Liver (tissue), 9 donors: ENCODE measurements around the gene KIF4A. TPM values are rescaled to one million over a fixed set of nuclear protein-coding genes. Genes with fewer than 3 reads are reported as not detected.

ENCODE experiments used
- DNase-seq: peaks from one replicate; pipeline ENCODE4 v3.0.0-alpha.2; 2017; ENCODE audit warnings: low spot score
- H3K27ac ChIP-seq, 2 donors: one replicate each; pipeline ENCODE4 v1.7.0; 2013; ENCODE audit warnings: inconsistent platforms in 2 of 2, low read length in 2 of 2, control low read depth in 1 of 2, low read depth in 1 of 2, mild to moderate bottlenecking in 1 of 2
- H3K27me3 ChIP-seq, 4 donors: one replicate each; pipeline versions ENCODE4 v1.6.1 to v1.7.0; 2013; ENCODE audit warnings: low read length in 3 of 4, inconsistent platforms in 1 of 4, mild to moderate bottlenecking in 1 of 4, moderate library complexity in 1 of 4; ENCODE audit not compliant: control insufficient read depth in 4 of 4, insufficient read depth in 4 of 4
- H3K36me3 ChIP-seq, 4 donors: one replicate each; pipeline versions ENCODE4 v1.6.1 to v1.7.0; 2013; ENCODE audit warnings: low read length in 3 of 4, mild to moderate bottlenecking in 3 of 4, low read depth in 1 of 4, moderate library complexity in 1 of 4; ENCODE audit not compliant: control insufficient read depth in 4 of 4, insufficient read depth in 3 of 4
- H3K4me1 ChIP-seq, 4 donors: one replicate each; pipeline versions ENCODE4 v1.6.1 to v1.7.0; 2013; ENCODE audit warnings: low read length in 3 of 4, mild to moderate bottlenecking in 3 of 4, moderate library complexity in 1 of 4; ENCODE audit not compliant: control insufficient read depth in 4 of 4, insufficient read depth in 4 of 4
- H3K4me3 ChIP-seq, 3 donors: one replicate each; pipeline versions ENCODE4 v1.6.1 to v1.7.0; 2013; ENCODE audit warnings: low read length in 3 of 3, control low read depth in 1 of 3, low read depth in 1 of 3, mild to moderate bottlenecking in 1 of 3
- H3K9ac ChIP-seq, 2 donors: one replicate each; pipeline ENCODE4 v1.7.0; 2013; ENCODE audit warnings: low read length in 2 of 2, mild to moderate bottlenecking in 2 of 2, moderate library complexity in 2 of 2, control low read depth in 1 of 2, low read depth in 1 of 2
- H3K9me3 ChIP-seq, 4 donors: one replicate each; pipeline versions ENCODE4 v1.6.1 to v1.7.0; 2013; ENCODE audit warnings: low read length in 3 of 4; ENCODE audit not compliant: control insufficient read depth in 4 of 4
- ATF3 ChIP-seq: IDR thresholded peaks from 2 replicates; pipeline ENCODE4 v1.6.1; 2016; ENCODE audit warnings: antibody characterized with exemption
- CTCF ChIP-seq: fragments of 150-350 bp; IDR thresholded peaks from 2 replicates; pipeline ENCODE4 v1.5.1; 2017; ENCODE audit warnings: improper control_type of control experiment, low read depth, low read length; ENCODE audit not compliant: missing input control
- EGR1 ChIP-seq, 2 donors: IDR thresholded peaks; 2 replicates each; pipeline ENCODE4 v1.6.1; 2016 to 2018; ENCODE audit warnings: antibody characterized with exemption in 2 of 2, low read depth in 2 of 2
- FOXA1 ChIP-seq: IDR thresholded peaks from 2 replicates; pipeline ENCODE4 v1.6.1; 2016; ENCODE audit warnings: antibody characterized with exemption
- FOXA2 ChIP-seq: IDR thresholded peaks from 2 replicates; pipeline ENCODE4 v1.6.1; 2016; ENCODE audit warnings: antibody characterized with exemption
- GABPA ChIP-seq, 2 donors: IDR thresholded peaks in 1 of 2; conservative IDR thresholded peaks in 1 of 2; 2 replicates each; pipeline ENCODE4 v1.6.1; 2016; ENCODE audit warnings: antibody characterized with exemption in 2 of 2, mild to moderate bottlenecking in 1 of 2, moderate library complexity in 1 of 2
- HNF4A ChIP-seq, 2 donors: conservative IDR thresholded peaks; 2 replicates each; pipeline ENCODE4 v1.6.1; 2016; ENCODE audit warnings: antibody characterized with exemption in 2 of 2, mild to moderate bottlenecking in 2 of 2
- HNF4G ChIP-seq: IDR thresholded peaks from 2 replicates; pipeline ENCODE4 v1.6.1; 2016; ENCODE audit warnings: antibody characterized with exemption
- JUND ChIP-seq, 2 donors: IDR thresholded peaks; 2 replicates each; pipeline ENCODE4 v1.6.1; 2016; ENCODE audit warnings: antibody characterized with exemption in 2 of 2
- MAX ChIP-seq: IDR thresholded peaks from 2 replicates; pipeline ENCODE4 v1.6.1; 2016; ENCODE audit warnings: antibody characterized with exemption
- NR2F2 ChIP-seq: IDR thresholded peaks from 2 replicates; pipeline ENCODE4 v1.6.1; 2016; ENCODE audit warnings: antibody characterized with exemption
- RAD21 ChIP-seq, 2 donors: IDR thresholded peaks; 2 replicates each; pipeline ENCODE4 v1.6.1; 2016; ENCODE audit warnings: antibody characterized with exemption in 2 of 2, mild to moderate bottlenecking in 2 of 2
- REST ChIP-seq: IDR thresholded peaks from 2 replicates; pipeline ENCODE4 v1.6.1; 2016; ENCODE audit warnings: antibody characterized with exemption, mild to moderate bottlenecking
- RXRA ChIP-seq, 2 donors: IDR thresholded peaks; 2 replicates each; pipeline ENCODE4 v1.6.1; 2017 to 2018; ENCODE audit warnings: antibody characterized with exemption in 2 of 2, mild to moderate bottlenecking in 1 of 2
- SP1 ChIP-seq: IDR thresholded peaks from 2 replicates; pipeline ENCODE4 v1.6.1; 2018; ENCODE audit warnings: antibody characterized with exemption, mild to moderate bottlenecking
- TAF1 ChIP-seq: conservative IDR thresholded peaks from 2 replicates; pipeline ENCODE4 v1.6.1; 2016; ENCODE audit warnings: antibody characterized with exemption, mild to moderate bottlenecking
- YY1 ChIP-seq: IDR thresholded peaks from 2 replicates; pipeline ENCODE4 v1.6.1; 2016; ENCODE audit warnings: antibody characterized with exemption, mild to moderate bottlenecking
- ZBTB33 ChIP-seq: IDR thresholded peaks from 2 replicates; pipeline ENCODE4 v1.6.1; 2016; ENCODE audit warnings: antibody characterized with exemption
- WGBS: extraction: QIAGEN DNeasy Blood & Tissue Kit; methylation state at CpG from one replicate; pipeline ENCODE4 v1.1.7; 2013; 5-methylcytosine and 5-hydroxymethylcytosine counted together
- polyA plus RNA-seq, 2 donors: library from polyadenylated mRNA; stranded (reverse) in 1 of 2; unstranded in 1 of 2; fragments of 200-250 nt in 1 of 2; fragments of >200 nt in 1 of 2; fragmentation: Nextera tagmentation in 1 of 2; extraction: Ambion mirVana in 1 of 2; gene quantifications; one replicate each; pipeline versions ENCODE4 v1.2.1 to v1.2.3, GENCODE V29; 2013 to 2015
- total RNA-seq, 2 donors: library from RNA; depleted of rRNA; stranded (reverse); fragments of >200 nt; gene quantifications; one replicate each; pipeline ENCODE4 v1.2.3, GENCODE V29; 2014
- donor health status: healthy.
- donor health status: healthy.
- donor health status: healthy.
- donor health status: healthy.
- donor health status: healthy.

KIF4A gene
- total and polyA plus RNA-seq, 4 donors = under 0.01 to 17.3 (median 0.50) TPM

- Histone ChIP-seq H3K27ac (no peak overlapping the region), H3K27me3 (no peaks in the 10 kb centered on the region), H3K4me3 (no peak overlapping the region), H3K36me3 (no peaks in the 10 kb centered on the region), H3K4me1 (no peaks in the 10 kb centered on the region), H3K9me3 (no peaks in the 10 kb centered on the region), H3K9ac (no peak overlapping the region)
- 97% methylated on average over 2 of the region's 2 CpGs for WGBS
- DNase-seq = no peak
- TF ChIP-seq TAF1 (no peak), HNF4G (no peak), RAD21 (IDR thresholded peaks at IDR 0.05) (no peak), FOXA2 (no peak), HNF4A (conservative IDR thresholded peaks at IDR 0.05) (no peak), SP1 (no peak), ATF3 (no peak), JUND (IDR thresholded peaks at IDR 0.05) (no peak), MAX (no peak), GABPA (IDR thresholded peaks at IDR 0.05 in 1 of 2, conservative IDR thresholded peaks at IDR 0.05 in 1 of 2) (no peak), CTCF (no peak), FOXA1 (no peak), REST (no peak), RXRA (IDR thresholded peaks at IDR 0.05) (no peak)
Measured at GRCh38 chrX:70402721-70403120, 112.8 kb downstream of the KIF4A start.

GRCh38 chrX:70405003-70405402 is 115.1 kb downstream of the KIF4A start:
- H3K4me1 ChIP-seq = no peaks in the 10 kb centered on the region
- DNase-seq = no peak
- 95% methylated on average over 1 of the region's 1 CpG for WGBS
- H3K9me3 ChIP-seq = no peaks in the 10 kb centered on the region
- no peaks in the 10 kb centered on the region for H3K27me3 ChIP-seq
- H3K4me3 ChIP-seq = no peak overlapping the region
- no peaks in the 10 kb centered on the region for H3K36me3 ChIP-seq
- H3K9ac ChIP-seq = no peak overlapping the region
- no peak overlapping the region for H3K27ac ChIP-seq
- no peak for TF ChIP-seq TAF1
- no peak for TF ChIP-seq MAX
- TF ChIP-seq YY1 = no peak
- no peak for TF ChIP-seq RXRA (IDR thresholded peaks at IDR 0.05)
- no peak for TF ChIP-seq EGR1 (IDR thresholded peaks at IDR 0.05; ENCODE audit: low read depth in 2 of 2)
- TF ChIP-seq SP1 = no peak
- TF ChIP-seq HNF4A (conservative IDR thresholded peaks at IDR 0.05) = no peak
- no peak for TF ChIP-seq NR2F2
- TF ChIP-seq ZBTB33 = no peak
- no peak for TF ChIP-seq FOXA2
- TF ChIP-seq ATF3 = no peak
- TF ChIP-seq RAD21 (IDR thresholded peaks at IDR 0.05) = no peak
- TF ChIP-seq REST = no peak
- no peak for TF ChIP-seq FOXA1
